Bronchial epithelial cell (primary cell): ENCODE results near the gene ESPNL. TPM values are rescaled to one million over a fixed set of nuclear protein-coding genes. Genes with fewer than 3 reads are reported as not detected.

Experiments used
- DNase-seq: peaks from one replicate; pipeline ENCODE4 v3.0.0-alpha.2; 2010; ENCODE audit warnings: low read depth
- FAIRE-seq: peaks from 2 replicates; lab custom pipeline; 2011; peaks lifted over from hg19 to GRCh38; lab: Jason Lieb, UNC
- H3K27me3 ChIP-seq: 2 replicates; pipeline ENCODE4 v1.5.1; 2011; ENCODE audit warnings: low read length; ENCODE audit not compliant: control insufficient read depth, insufficient read depth
- H3K36me3 ChIP-seq: 2 replicates; pipeline ENCODE4 v1.5.1; 2011; ENCODE audit warnings: low read length; ENCODE audit not compliant: control insufficient read depth, insufficient read depth
- H3K4me3 ChIP-seq: 2 replicates; pipeline ENCODE4 v1.5.1; 2011; ENCODE audit warnings: mild to moderate bottlenecking, low read depth, low read length, control low read depth
- total RNA-seq: library from RNA; depleted of rRNA; stranded (reverse); fragments of >200 nt; gene quantifications from 2 replicates; pipeline ENCODE4 v1.2.1, GENCODE V29; 2014
- TF ChIP-seq, protein P1 (sequence below): IDR thresholded peaks from 2 replicates; pipeline ENCODE4 v1.5.1; 2011; ENCODE audit warnings: mild to moderate bottlenecking, moderate library complexity, low read length, control low read depth, inconsistent platforms; ENCODE audit not compliant: insufficient read depth, severe bottlenecking

ESPNL gene
- total RNA-seq, 1 donor from 2014 or later, result under 0.01 TPM

DNA sequence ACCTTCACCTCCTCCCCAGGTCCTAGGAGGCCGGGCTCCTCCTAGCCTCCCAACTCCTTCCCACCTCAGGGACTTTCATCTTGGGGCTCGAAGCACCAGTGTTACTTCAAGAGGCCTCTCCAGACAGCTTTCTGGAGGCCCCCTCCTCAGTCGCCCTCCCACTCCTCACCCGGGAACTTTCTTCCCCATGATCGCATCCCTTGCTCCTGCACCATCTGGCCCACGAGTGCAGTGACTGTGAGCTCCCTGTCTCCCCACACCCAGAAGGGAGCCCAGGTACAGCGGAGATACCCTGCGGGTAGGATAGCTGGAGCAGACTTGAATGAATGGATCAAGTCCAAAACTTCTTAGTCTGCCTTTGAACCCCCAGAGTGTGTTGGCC is 64.8 kb downstream of the ESPNL start:
- DNase-seq (no peak), FAIRE-seq (no peak)
- H3K27me3 ChIP-seq, result no peaks in the 10 kb centered on the region
- TF ChIP-seq, protein P1, sequence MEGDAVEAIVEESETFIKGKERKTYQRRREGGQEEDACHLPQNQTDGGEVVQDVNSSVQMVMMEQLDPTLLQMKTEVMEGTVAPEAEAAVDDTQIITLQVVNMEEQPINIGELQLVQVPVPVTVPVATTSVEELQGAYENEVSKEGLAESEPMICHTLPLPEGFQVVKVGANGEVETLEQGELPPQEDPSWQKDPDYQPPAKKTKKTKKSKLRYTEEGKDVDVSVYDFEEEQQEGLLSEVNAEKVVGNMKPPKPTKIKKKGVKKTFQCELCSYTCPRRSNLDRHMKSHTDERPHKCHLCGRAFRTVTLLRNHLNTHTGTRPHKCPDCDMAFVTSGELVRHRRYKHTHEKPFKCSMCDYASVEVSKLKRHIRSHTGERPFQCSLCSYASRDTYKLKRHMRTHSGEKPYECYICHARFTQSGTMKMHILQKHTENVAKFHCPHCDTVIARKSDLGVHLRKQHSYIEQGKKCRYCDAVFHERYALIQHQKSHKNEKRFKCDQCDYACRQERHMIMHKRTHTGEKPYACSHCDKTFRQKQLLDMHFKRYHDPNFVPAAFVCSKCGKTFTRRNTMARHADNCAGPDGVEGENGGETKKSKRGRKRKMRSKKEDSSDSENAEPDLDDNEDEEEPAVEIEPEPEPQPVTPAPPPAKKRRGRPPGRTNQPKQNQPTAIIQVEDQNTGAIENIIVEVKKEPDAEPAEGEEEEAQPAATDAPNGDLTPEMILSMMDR, result no peak
- H3K36me3 ChIP-seq, result peaks cover 9% of the 10 kb centered on the region
- H3K4me3 ChIP-seq, result no peak overlapping the region

DNA sequence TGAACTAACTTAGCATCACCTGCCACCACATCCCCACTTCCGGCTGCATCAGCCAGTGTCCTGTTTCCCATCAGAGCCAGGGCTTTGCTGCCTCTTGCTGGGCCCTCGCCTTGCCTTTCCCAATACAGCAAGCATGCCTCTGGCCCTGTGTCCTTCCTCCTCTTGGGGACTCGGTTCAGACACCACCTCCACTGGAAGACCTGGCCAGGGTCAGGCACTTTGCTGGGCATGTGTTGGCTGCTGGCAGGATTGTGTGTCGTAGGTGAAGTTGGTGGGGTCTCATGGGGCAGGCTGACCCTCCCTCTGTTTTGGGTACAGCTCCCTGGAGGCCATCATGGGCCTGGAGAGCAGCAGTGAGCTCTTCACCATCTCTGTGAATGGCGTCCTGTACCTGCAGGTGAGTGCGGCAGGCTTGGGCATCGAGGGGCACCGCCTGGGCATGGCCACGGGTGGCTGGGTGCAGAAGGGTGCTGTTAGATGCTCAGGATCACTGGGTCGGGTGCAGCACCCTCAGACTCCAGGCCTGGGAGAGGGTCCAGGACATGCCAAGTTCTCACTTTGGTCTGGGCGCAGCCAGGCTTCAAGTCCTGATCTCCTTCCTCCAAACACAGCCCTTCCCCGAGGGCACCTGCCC is 65.3 kb downstream of the ESPNL start:
- no peak for DNase-seq
- TF ChIP-seq, protein P1, result no peak
- FAIRE-seq, result peak; percentile 32
- Histone ChIP-seq H3K27me3 (no peaks in the 10 kb centered on the region), H3K36me3 (peaks cover 9% of the 10 kb centered on the region), H3K4me3 (no peak overlapping the region)

DNA sequence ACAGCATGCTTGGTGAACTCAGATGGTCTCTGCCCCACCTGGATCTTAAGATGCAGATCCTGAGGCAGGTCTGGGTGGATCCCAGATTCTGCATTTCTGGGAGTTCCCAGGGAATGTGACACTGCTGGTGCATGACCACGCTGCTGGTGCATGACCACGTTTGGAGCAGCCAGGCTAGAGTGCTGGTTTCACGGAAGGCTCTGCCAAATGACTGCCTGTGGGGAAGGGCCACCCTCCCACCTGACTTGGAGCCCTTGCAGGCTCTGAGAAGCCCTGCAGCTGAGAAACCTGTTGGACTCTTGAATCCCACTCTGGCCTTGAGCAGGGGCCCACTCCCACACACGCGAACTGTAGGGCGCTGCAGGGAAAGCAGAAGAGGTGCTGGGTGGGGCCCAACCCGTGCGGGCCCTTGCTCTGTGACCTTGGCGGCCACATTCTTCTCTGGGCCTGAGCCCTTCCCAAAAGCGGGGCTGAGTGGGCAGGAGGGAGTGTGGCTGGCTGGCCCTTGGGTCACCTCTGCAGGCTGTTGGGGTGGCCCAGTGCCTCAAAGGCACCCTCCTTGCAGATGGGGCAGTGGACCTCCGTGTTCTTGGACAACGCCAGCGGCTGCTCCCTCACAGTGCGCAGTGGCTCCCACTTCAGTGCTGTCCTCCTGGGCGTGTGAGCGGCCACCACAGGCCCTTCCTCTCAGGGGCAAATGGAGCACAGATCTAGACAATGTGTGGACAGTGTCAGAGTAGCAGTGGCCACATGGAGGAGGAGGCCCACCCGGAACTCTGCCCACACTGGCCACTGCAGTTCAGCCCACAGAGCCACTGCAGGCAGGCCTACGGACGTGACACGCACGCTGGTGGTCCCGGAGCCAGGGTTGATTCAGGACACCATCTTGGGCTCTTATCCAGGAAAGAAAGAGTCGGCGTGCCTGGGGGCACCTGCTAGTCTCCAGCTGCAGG is 66.5 kb downstream of the ESPNL start:
- FAIRE-seq (no peak), DNase-seq (no peak)
- no peaks in the 10 kb centered on the region for H3K27me3 ChIP-seq
- no peak overlapping the region for H3K4me3 ChIP-seq
- TF ChIP-seq, protein P1, result no peak
- peaks cover 11% of the 10 kb centered on the region for H3K36me3 ChIP-seq

DNA sequence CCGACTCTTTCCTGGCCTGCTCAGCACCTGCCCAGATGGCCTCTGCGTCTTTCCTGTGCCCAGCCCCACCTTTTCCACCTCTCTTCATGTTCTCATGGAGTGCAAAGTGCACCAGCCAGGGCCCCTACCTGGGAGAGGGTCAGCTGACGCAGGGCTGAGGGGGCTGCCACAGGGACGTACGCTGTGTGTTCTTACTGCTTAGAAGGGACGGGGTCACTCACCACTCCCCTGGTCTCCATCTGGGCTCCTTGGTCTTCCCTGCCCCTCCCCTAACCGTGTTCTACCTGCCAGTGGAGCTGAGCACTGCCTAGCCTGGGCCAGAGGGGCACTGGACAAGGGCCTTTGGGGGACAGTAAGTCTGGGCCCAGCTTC is 67.2 kb downstream of the ESPNL start:
- DNase-seq (no peak), FAIRE-seq (no peak)
- H3K27me3 ChIP-seq, result no peaks in the 10 kb centered on the region
- peaks cover 12% of the 10 kb centered on the region for H3K36me3 ChIP-seq
- TF ChIP-seq, protein P1, result no peak
- no peak overlapping the region for H3K4me3 ChIP-seq

DNA sequence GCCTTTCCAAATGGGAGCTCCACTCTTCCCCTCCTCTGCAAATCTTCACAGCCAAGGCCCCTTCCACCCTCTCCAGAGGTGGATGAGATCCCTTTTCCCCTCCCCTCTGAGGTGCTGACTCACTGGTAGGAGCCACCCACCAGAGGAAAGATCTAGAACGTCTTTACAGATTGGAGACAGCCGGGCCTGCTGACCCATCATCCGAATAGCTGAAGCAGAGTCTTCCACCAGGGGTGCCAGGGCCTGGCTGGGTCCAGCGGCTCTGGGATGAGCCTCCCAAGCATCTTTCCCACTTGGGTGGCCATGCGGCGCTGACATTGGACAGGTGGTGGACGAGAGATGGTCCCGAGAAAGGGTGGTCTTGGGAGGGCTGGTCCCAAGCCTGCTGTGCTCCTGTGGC is 67.6 kb downstream of the ESPNL start:
- TF ChIP-seq, protein P1, result no peak
- Histone ChIP-seq H3K36me3 (peaks cover 16% of the 10 kb centered on the region), H3K27me3 (no peaks in the 10 kb centered on the region), H3K4me3 (no peak overlapping the region)
- DNase-seq (no peak), FAIRE-seq (no peak)
